ENCODE data around the gene SAMD9.
"Not testable (repeated sequence)": the region's sequence is repeated elsewhere in the genome, so short reads cannot be mapped to it uniquely, and the experiment has no call there.

GRCh38 chr7:93056621-93057020 is 61.2 kb downstream of the SAMD9 start:
- TF ChIP-seq CTCF, POLR2AphosphoS5 (IDR thresholded peaks at IDR 0.05): not testable (repeated sequence)
